HFF-Myc (cell line): Measurements from ENCODE around the gene CDYL2.

Experiments
- DNase-seq: peaks from one replicate; pipeline ENCODE4 v3.0.0-alpha.2; 2011; ENCODE audit warnings: low read depth; ENCODE audit errors: extremely low read depth
- H3K4me3 ChIP-seq: replicated peaks from 2 replicates; pipeline ENCODE4 v1.5.1; 2011; ENCODE audit warnings: low read depth, mild to moderate bottlenecking, control low read depth, low read length
- CTCF ChIP-seq: IDR thresholded peaks from 2 replicates; pipeline ENCODE4 v1.5.1; 2012; ENCODE audit warnings: mild to moderate bottlenecking, low read depth, low read length, control low read depth; ENCODE audit errors: missing control alignments

CDYL2 gene

GRCh38 chr16:80804526-80805383 is at the start of gene CDYL2:
CDYL2 (minus strand) TSS chr16:80804598; CDS start chr16:80804173, 425 bp downstream.
- H3K4me3 ChIP-seq: peak within 1 kb of the TSS; percentile 47
- no peak for DNase-seq

GRCh38 chr16:80852261-80852872 is 48.0 kb upstream of the CDYL2 start:
- no peak for DNase-seq
- TF ChIP-seq CTCF: peak; percentile 68

More at GRCh38 chr16:80804526-80805383, at the start of gene CDYL2:
- no peak for TF ChIP-seq CTCF

GRCh38 chr16:80851831-80852230 is 47.4 kb upstream of the CDYL2 start:
- TF ChIP-seq CTCF: no peak
- no peak overlapping the region for H3K4me3 ChIP-seq
- no peak for DNase-seq

More at GRCh38 chr16:80852261-80852872, 48.0 kb upstream of the CDYL2 start:
- no peak overlapping the region for H3K4me3 ChIP-seq

- H3K4me3 ChIP-seq: no peak overlapping the region
- TF ChIP-seq CTCF: no peak
- DNase-seq: no peak
Observed at GRCh38 chr16:80850757-80851156, 46.4 kb upstream of the CDYL2 start.

GRCh38 chr16:80848862-80849261 is 44.5 kb upstream of the CDYL2 start:
- TF ChIP-seq CTCF: no peak
- H3K4me3 ChIP-seq: no peak overlapping the region
- DNase-seq: no peak

- no peak for DNase-seq
- no peak overlapping the region for H3K4me3 ChIP-seq
- TF ChIP-seq CTCF: no peak
Observed at GRCh38 chr16:80846680-80847079, 42.3 kb upstream of the CDYL2 start.
